SU-DHL-6 (cell line): ENCODE data around the gene IMPACT.

Experiments used
- H2AFZ ChIP-seq: fragments of 200-600 bp; sonication (generic); 2 replicates; pipeline ENCODE4 v1.6.1; 2014; ENCODE audit warnings: low read depth, mild to moderate bottlenecking, moderate library complexity, mixed read lengths, antibody characterized with exemption, low read length; ENCODE audit not compliant: severe bottlenecking
- H3F3A ChIP-seq: fragments of 200-600 bp; shearing (Covaris generic); 2 replicates; pipeline ENCODE4 v1.6.0; 2016; ENCODE audit warnings: antibody characterized with exemption, mild to moderate bottlenecking; ENCODE audit not compliant: insufficient read depth
- H3K27ac ChIP-seq: fragments of 200-600 bp; sonication (generic); 2 replicates; pipeline ENCODE4 v1.5.1; 2016; ENCODE audit warnings: low read depth, mild to moderate bottlenecking, low read length, moderate library complexity, mixed read lengths
- H3K27me3 ChIP-seq: fragments of 200-600 bp; sonication (generic), shearing (Covaris generic); 2 replicates; pipeline ENCODE4 v1.6.0; 2014; ENCODE audit warnings: mild to moderate bottlenecking, low read length
- H3K36me3 ChIP-seq: fragments of 200-600 bp; sonication (generic); 2 replicates; pipeline ENCODE4 v1.6.1; 2014; ENCODE audit warnings: mild to moderate bottlenecking, low read length, mixed read lengths
- H3K4me2 ChIP-seq: fragments of 300-600, 200-600 bp; shearing (Covaris generic), sonication (generic); 2 replicates; pipeline ENCODE4 v1.6.0; 2014; ENCODE audit warnings: low read length, low read depth, mild to moderate bottlenecking; ENCODE audit not compliant: poor library complexity, severe bottlenecking
- H3K4me3 ChIP-seq: fragments of 200-600 bp; sonication (generic); 2 replicates; pipeline ENCODE4 v1.5.1; 2014; ENCODE audit warnings: antibody characterized with exemption, low read length, mild to moderate bottlenecking, mixed read lengths; ENCODE audit not compliant: insufficient read depth, poor library complexity, severe bottlenecking
- H3K79me2 ChIP-seq: fragments of 200-600 bp; sonication (generic); 2 replicates; pipeline ENCODE4 v1.6.1; 2014; ENCODE audit warnings: mild to moderate bottlenecking, low read length, moderate library complexity; ENCODE audit not compliant: insufficient read depth
- H3K9ac ChIP-seq: fragments of 200-600 bp; sonication (generic); 2 replicates; pipeline ENCODE4 v1.7.0; 2014; ENCODE audit warnings: mild to moderate bottlenecking, low read length
- H3K9me2 ChIP-seq: fragments of 200-600 bp; sonication (generic); replicated peaks from 2 replicates; pipeline ENCODE4 v1.6.1; 2014; ENCODE audit warnings: low read length; ENCODE audit not compliant: insufficient read depth
- H3K9me3 ChIP-seq: fragments of 200-600 bp; sonication (generic); 2 replicates; pipeline ENCODE4 v1.6.1; 2014; ENCODE audit warnings: low read length, mixed read lengths; ENCODE audit not compliant: insufficient read depth
- H4K20me1 ChIP-seq: fragments of 200-600 bp; sonication (generic); 2 replicates; pipeline ENCODE4 v1.6.1; 2014; ENCODE audit warnings: low read depth, mild to moderate bottlenecking, antibody characterized with exemption, low read length, moderate library complexity, mixed read lengths
- EZH2phosphoT487 ChIP-seq: fragments of 200-600 bp; sonication (generic), shearing (Covaris generic); conservative IDR thresholded peaks from 2 replicates; pipeline ENCODE4 v1.6.1; 2018; ENCODE audit warnings: mild to moderate bottlenecking, antibody characterized with exemption, low read length, moderate library complexity, mixed read lengths
- TF ChIP-seq, protein P1 (sequence below): fragments of 200-600 bp; sonication (generic); IDR thresholded peaks from one replicate; pipeline ENCODE4 v1.5.1; 2017; ENCODE audit warnings: antibody characterized with exemption, mild to moderate bottlenecking, low read length, moderate library complexity; ENCODE audit not compliant: insufficient read depth, poor library complexity, severe bottlenecking

Gene IMPACT

DNA sequence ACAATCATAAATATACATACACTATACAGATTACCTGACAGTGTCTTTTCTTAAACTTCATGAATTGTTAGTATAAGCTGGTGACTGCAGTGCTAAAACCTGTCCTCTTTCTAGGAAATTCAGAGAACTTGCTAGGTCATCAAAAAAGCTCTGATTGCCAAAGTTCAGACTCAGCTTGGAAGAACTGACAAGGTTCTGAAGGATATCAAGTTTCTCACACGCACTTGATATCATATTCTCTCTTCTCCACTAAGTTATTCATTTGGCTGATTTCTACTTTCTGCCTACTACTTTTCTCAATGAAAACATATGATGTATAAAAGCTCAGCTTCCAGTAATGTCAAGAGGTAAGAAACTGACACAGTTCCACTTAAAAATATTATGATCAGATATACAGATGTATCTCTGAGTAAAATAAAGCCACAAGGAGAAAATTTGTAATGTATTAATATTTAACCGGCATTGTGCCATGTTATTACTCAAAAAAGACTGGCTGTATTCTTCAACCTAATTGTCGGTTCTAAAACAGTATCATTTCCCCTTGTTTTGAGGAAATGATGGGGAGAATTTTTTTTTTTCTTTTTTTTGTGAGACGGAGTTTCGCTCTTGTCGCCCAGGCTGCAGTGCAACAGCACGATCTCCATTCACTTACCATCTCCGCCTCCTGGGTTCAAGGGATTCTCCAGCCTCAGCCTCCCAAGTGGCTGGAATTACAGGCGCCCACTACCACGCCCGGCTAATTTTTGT is 31.2 kb upstream of the IMPACT start:
- Histone ChIP-seq H3K9ac (no peak overlapping the region), H3K79me2 (no peaks in the 10 kb centered on the region), H3K4me2 (no peak overlapping the region), H3K27ac (no peak overlapping the region), H3K4me3 (no peak overlapping the region), H3K9me2 (no peaks in the 10 kb centered on the region), H3K9me3 (no peaks in the 10 kb centered on the region), H2AFZ (no peak overlapping the region), H3K27me3 (no peaks in the 10 kb centered on the region; the same call in 1 of the 2 replicates), H4K20me1 (0 out of 2 replicates have a peak, but pooled peaks cover 5% of the 10 kb centered on the region), H3F3A (0 out of 2 replicates have a peak, but pooled peaks cover 9% of the 10 kb centered on the region), H3K36me3 (no peaks in the 10 kb centered on the region)
- no peak for TF ChIP-seq EZH2phosphoT487
- TF ChIP-seq, protein P1, sequence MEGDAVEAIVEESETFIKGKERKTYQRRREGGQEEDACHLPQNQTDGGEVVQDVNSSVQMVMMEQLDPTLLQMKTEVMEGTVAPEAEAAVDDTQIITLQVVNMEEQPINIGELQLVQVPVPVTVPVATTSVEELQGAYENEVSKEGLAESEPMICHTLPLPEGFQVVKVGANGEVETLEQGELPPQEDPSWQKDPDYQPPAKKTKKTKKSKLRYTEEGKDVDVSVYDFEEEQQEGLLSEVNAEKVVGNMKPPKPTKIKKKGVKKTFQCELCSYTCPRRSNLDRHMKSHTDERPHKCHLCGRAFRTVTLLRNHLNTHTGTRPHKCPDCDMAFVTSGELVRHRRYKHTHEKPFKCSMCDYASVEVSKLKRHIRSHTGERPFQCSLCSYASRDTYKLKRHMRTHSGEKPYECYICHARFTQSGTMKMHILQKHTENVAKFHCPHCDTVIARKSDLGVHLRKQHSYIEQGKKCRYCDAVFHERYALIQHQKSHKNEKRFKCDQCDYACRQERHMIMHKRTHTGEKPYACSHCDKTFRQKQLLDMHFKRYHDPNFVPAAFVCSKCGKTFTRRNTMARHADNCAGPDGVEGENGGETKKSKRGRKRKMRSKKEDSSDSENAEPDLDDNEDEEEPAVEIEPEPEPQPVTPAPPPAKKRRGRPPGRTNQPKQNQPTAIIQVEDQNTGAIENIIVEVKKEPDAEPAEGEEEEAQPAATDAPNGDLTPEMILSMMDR: no peak

DNA sequence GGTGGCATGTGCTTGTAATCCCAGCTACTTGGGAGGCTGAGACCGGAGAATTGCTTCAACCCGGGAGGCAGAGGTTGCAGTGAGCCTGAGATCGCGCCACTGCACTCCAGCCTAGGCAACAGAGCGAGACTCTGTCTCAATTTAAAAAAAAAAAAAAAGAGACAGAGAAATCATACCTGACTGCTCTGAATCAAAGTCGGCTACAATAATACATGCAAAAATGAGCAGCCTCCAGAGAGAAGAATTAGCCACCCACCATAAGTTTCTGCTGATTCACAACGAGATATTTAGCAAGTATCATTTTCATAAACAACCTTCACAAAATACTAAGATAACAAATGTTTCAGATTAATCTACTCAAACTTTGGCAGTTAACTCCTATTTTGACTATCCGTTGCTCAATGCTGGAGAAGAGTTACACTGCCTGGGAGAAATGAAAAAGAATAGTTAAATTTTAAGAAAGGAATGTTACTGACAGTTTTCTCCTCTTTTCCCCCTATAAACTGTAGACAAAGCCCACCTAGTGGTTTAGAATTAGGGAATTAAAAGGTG is 30.3 kb upstream of the IMPACT start:
- H3F3A ChIP-seq: 0 out of 2 replicates have a peak, but pooled peaks cover 9% of the 10 kb centered on the region
- no peak overlapping the region for H2AFZ ChIP-seq
- no peak overlapping the region for H3K4me3 ChIP-seq
- no peaks in the 10 kb centered on the region for H3K79me2 ChIP-seq
- no peaks in the 10 kb centered on the region for H3K9me2 ChIP-seq
- TF ChIP-seq, protein P1: no peak
- TF ChIP-seq EZH2phosphoT487: no peak
- H3K27me3 ChIP-seq: no peaks in the 10 kb centered on the region; the same call in 1 of the 2 replicates
- H3K9me3 ChIP-seq: no peaks in the 10 kb centered on the region
- 0 out of 2 replicates have a peak, but pooled peaks cover 5% of the 10 kb centered on the region for H4K20me1 ChIP-seq
- no peaks in the 10 kb centered on the region for H3K36me3 ChIP-seq
- peak overlapping the region; percentile 72 for H3K4me2 ChIP-seq
- H3K9ac ChIP-seq: no peak overlapping the region
- H3K27ac ChIP-seq: no peak overlapping the region

DNA sequence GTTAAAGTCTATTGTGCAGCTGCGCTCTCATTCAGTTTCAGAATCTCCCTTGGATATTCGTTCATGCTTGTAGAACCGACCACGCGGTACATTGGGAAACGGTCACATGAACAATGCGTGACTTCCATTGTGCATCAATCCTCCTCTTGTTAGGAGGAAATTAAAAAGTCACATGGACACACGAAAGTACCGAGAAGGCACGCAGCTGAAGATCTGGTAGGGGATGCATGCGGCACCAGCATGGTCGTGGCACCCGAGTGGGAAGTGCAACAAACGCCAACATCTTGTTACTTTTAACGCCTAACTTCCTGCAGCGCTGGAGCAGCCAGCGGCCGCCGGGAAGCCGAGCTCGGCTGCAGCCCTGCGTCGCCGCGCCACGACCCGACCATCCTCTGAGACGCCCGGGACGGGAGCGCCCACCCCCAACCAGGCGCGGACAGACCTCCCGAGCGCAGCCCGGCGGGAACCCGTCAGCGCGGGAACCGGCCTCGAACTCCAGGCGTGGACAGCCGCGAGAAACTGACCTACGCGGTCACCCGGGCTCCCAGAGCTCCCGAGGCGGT is 29.3 kb upstream of the IMPACT start:
- no peaks in the 10 kb centered on the region for H3K9me2 ChIP-seq
- H3K27ac ChIP-seq: no peak overlapping the region
- 0 out of 2 replicates have a peak, but pooled peaks cover 5% of the 10 kb centered on the region for H4K20me1 ChIP-seq
- H3K4me2 ChIP-seq: peak overlapping the region; percentile 72
- no peaks in the 10 kb centered on the region for H3K79me2 ChIP-seq
- H3K36me3 ChIP-seq: no peaks in the 10 kb centered on the region
- TF ChIP-seq, protein P1: no peak
- peak; percentile 96 for TF ChIP-seq EZH2phosphoT487
- H3F3A ChIP-seq: 0 out of 2 replicates have a peak, but pooled peaks cover 9% of the 10 kb centered on the region
- H3K9ac ChIP-seq: peak overlapping the region; percentile 62
- peak overlapping the region; percentile 69 for H3K4me3 ChIP-seq
- no peaks in the 10 kb centered on the region; the same call in 1 of the 2 replicates for H3K27me3 ChIP-seq
- peak overlapping the region; percentile 97 for H2AFZ ChIP-seq
- H3K9me3 ChIP-seq: no peaks in the 10 kb centered on the region
